Adipocyte (in vitro differentiated cells): ENCODE results near the gene DHX36.

Experiments used
- DNase-seq: peaks from one replicate; pipeline ENCODE4 v3.0.0-alpha.2; 2015; ENCODE audit warnings: low read depth
- H3K27me3 ChIP-seq: replicated peaks from 2 replicates; pipeline ENCODE4 v1.7.0; 2013; ENCODE audit warnings: mild to moderate bottlenecking, low read length, moderate library complexity; ENCODE audit not compliant: control insufficient read depth, insufficient read depth
- H3K36me3 ChIP-seq: 2 replicates; pipeline ENCODE4 v1.7.0; 2013; ENCODE audit warnings: low read length, mild to moderate bottlenecking, moderate library complexity; ENCODE audit not compliant: control insufficient read depth, insufficient read depth, severe bottlenecking
- H3K4me1 ChIP-seq: 2 replicates; pipeline ENCODE4 v1.7.0; 2013; ENCODE audit warnings: mild to moderate bottlenecking, low read length, moderate library complexity; ENCODE audit not compliant: control insufficient read depth, insufficient read depth
- H3K4me3 ChIP-seq: 2 replicates; pipeline ENCODE4 v1.7.0; 2013; ENCODE audit warnings: mild to moderate bottlenecking, low read length, moderate library complexity
- H3K9ac ChIP-seq: 2 replicates; pipeline ENCODE4 v1.7.0; 2013; ENCODE audit warnings: mild to moderate bottlenecking, low read length, moderate library complexity
- H3K9me3 ChIP-seq: 2 replicates; pipeline ENCODE4 v1.7.0; 2013; ENCODE audit warnings: mild to moderate bottlenecking, low read length, moderate library complexity; ENCODE audit not compliant: control insufficient read depth

The DHX36 gene

GRCh38 chr3:154280161-154280560, 44.1 kb downstream of the DHX36 start:
- Histone ChIP-seq H3K4me1 (no peaks in the 10 kb centered on the region), H3K4me3 (no peak overlapping the region), H3K27me3 (no peaks in the 10 kb centered on the region), H3K36me3 (peaks cover 99% of the 10 kb centered on the region), H3K9ac (no peak overlapping the region), H3K9me3 (no peaks in the 10 kb centered on the region)
- DNase-seq: no peak

- Histone ChIP-seq H3K4me1 (no peaks in the 10 kb centered on the region), H3K36me3 (peaks cover 93% of the 10 kb centered on the region), H3K9ac (no peak overlapping the region), H3K4me3 (no peak overlapping the region), H3K9me3 (no peaks in the 10 kb centered on the region), H3K27me3 (no peaks in the 10 kb centered on the region)
- DNase-seq: peak; percentile 17
These were observed 48.3 kb downstream of the DHX36 start for GRCh38 chr3:154275965-154276364.

GRCh38 chr3:154275292-154275691, 49.0 kb downstream of the DHX36 start:
- H3K27me3 ChIP-seq: no peaks in the 10 kb centered on the region
- no peak overlapping the region for H3K9ac ChIP-seq
- H3K4me3 ChIP-seq: no peak overlapping the region
- H3K36me3 ChIP-seq: peaks cover 87% of the 10 kb centered on the region
- DNase-seq: no peak
- H3K9me3 ChIP-seq: no peaks in the 10 kb centered on the region
- no peaks in the 10 kb centered on the region for H3K4me1 ChIP-seq

- H3K36me3 ChIP-seq: peaks cover 87% of the 10 kb centered on the region
- H3K9ac ChIP-seq: no peak overlapping the region
- no peak overlapping the region for H3K4me3 ChIP-seq
- no peak for DNase-seq
- H3K4me1 ChIP-seq: no peaks in the 10 kb centered on the region
- H3K9me3 ChIP-seq: no peaks in the 10 kb centered on the region
- no peaks in the 10 kb centered on the region for H3K27me3 ChIP-seq
These were observed 49.9 kb downstream of the DHX36 start for GRCh38 chr3:154274348-154274747.

- DNase-seq: no peak
- Histone ChIP-seq H3K9ac (no peak overlapping the region), H3K4me3 (no peak overlapping the region), H3K36me3 (peaks cover 78% of the 10 kb centered on the region), H3K9me3 (no peaks in the 10 kb centered on the region), H3K4me1 (no peaks in the 10 kb centered on the region), H3K27me3 (no peaks in the 10 kb centered on the region)
These were observed 50.9 kb downstream of the DHX36 start for GRCh38 chr3:154273381-154273780.

- Histone ChIP-seq H3K4me1 (peaks cover 6% of the 10 kb centered on the region), H3K4me3 (no peak overlapping the region), H3K36me3 (peaks cover 75% of the 10 kb centered on the region), H3K27me3 (no peaks in the 10 kb centered on the region), H3K9me3 (no peaks in the 10 kb centered on the region), H3K9ac (no peak overlapping the region)
- no peak for DNase-seq
These were observed 69.8 kb downstream of the DHX36 start for GRCh38 chr3:154254527-154254926.

GRCh38 chr3:154252759-154253638, 71.3 kb downstream of the DHX36 start:
- Histone ChIP-seq H3K4me1 (peaks cover 6% of the 10 kb centered on the region), H3K9me3 (no peaks in the 10 kb centered on the region), H3K36me3 (peaks cover 67% of the 10 kb centered on the region), H3K27me3 (no peaks in the 10 kb centered on the region), H3K4me3 (peak overlapping the region; percentile 52), H3K9ac (peak overlapping the region; percentile 0)
- peak; percentile 89 for DNase-seq

GRCh38 chr3:154251610-154252009, 72.7 kb downstream of the DHX36 start:
- H3K4me3 ChIP-seq: no peak overlapping the region
- peaks cover 57% of the 10 kb centered on the region for H3K36me3 ChIP-seq
- peaks cover 6% of the 10 kb centered on the region for H3K4me1 ChIP-seq
- no peak overlapping the region for H3K9ac ChIP-seq
- H3K27me3 ChIP-seq: no peaks in the 10 kb centered on the region
- no peak for DNase-seq
- no peaks in the 10 kb centered on the region for H3K9me3 ChIP-seq

GRCh38 chr3:154250291-154250690, 74.0 kb downstream of the DHX36 start:
- H3K9me3 ChIP-seq: no peaks in the 10 kb centered on the region
- H3K27me3 ChIP-seq: no peaks in the 10 kb centered on the region

GRCh38 chr3:154247806-154248415, 76.4 kb downstream of the DHX36 start:
- peaks cover 30% of the 10 kb centered on the region for H3K36me3 ChIP-seq
- DNase-seq: no peak

More at GRCh38 chr3:154250291-154250690, 74.0 kb downstream of the DHX36 start:
- H3K36me3 ChIP-seq: peaks cover 46% of the 10 kb centered on the region
- H3K4me3 ChIP-seq: no peak overlapping the region
- DNase-seq: no peak
- no peak overlapping the region for H3K9ac ChIP-seq
- peaks cover 9% of the 10 kb centered on the region for H3K4me1 ChIP-seq

GRCh38 chr3:154244644-154245043, 79.6 kb downstream of the DHX36 start:
- no peak overlapping the region for H3K4me3 ChIP-seq
- no peak overlapping the region for H3K9ac ChIP-seq
- no peak for DNase-seq
- no peaks in the 10 kb centered on the region for H3K9me3 ChIP-seq
- H3K4me1 ChIP-seq: peaks cover 32% of the 10 kb centered on the region
- H3K27me3 ChIP-seq: no peaks in the 10 kb centered on the region
- peaks cover 27% of the 10 kb centered on the region for H3K36me3 ChIP-seq

More at GRCh38 chr3:154247806-154248415, 76.4 kb downstream of the DHX36 start:
- Histone ChIP-seq H3K4me1 (peaks cover 29% of the 10 kb centered on the region), H3K9me3 (no peaks in the 10 kb centered on the region), H3K9ac (no peak overlapping the region), H3K4me3 (no peak overlapping the region), H3K27me3 (no peaks in the 10 kb centered on the region)
